Lower leg skin (tissue), 4 donors: ENCODE measurements around the gene TSEN15. TPM values are rescaled to one million over a fixed set of nuclear protein-coding genes. Genes with fewer than 3 reads are reported as not detected.

ENCODE experiments used
- DNase-seq, 2 donors: peaks; one replicate each; pipeline ENCODE4 v3.0.0-alpha.2; 2019; ENCODE audit warnings: low spot score in 2 of 2
- H3K4me3 ChIP-seq: fragments of 200-600 bp; sonication (generic); 2 replicates; pipeline ENCODE4 v1.5.1; 2017; ENCODE audit warnings: mild to moderate bottlenecking, low read depth; ENCODE audit not compliant: poor library complexity, severe bottlenecking
- POLR2A ChIP-seq, 2 donors: fragments of 450-650 bp; IDR thresholded peaks; one replicate each; pipeline ENCODE4 v1.6.1; 2016 to 2017; ENCODE audit warnings: antibody characterized with exemption in 2 of 2, mild to moderate bottlenecking in 1 of 2, moderate library complexity in 1 of 2
- WGBS, 2 donors: methylation state at CpG; one replicate each; pipeline ENCODE4 v1.1.5; 2018; 5-methylcytosine and 5-hydroxymethylcytosine counted together
- intact Hi-C: fragments of 100-400 bp; cut with DNase I; formaldehyde crosslinking; loops from one replicate; pipeline ENCODE4 v1.15.0; 2023; ENCODE audit warnings: low total_unique reads
- total RNA-seq, 4 donors: library from RNA; depleted of rRNA; stranded (reverse); fragments of >200 nt; gene quantifications; one replicate each; pipeline ENCODE4 v1.1.0, GENCODE V29; 2016
- TF ChIP-seq, protein P1 (sequence below), 3 donors: fragments of 450-650 bp; IDR thresholded peaks; one replicate each; pipeline ENCODE4 v1.5.1; 2016; ENCODE audit warnings: antibody characterized with exemption in 3 of 3, mild to moderate bottlenecking in 3 of 3, moderate library complexity in 2 of 3

Gene TSEN15
- total RNA-seq, 4 donors from 2014 or later, result 6.8 to 35.9 (median 12.8) TPM

DNA sequence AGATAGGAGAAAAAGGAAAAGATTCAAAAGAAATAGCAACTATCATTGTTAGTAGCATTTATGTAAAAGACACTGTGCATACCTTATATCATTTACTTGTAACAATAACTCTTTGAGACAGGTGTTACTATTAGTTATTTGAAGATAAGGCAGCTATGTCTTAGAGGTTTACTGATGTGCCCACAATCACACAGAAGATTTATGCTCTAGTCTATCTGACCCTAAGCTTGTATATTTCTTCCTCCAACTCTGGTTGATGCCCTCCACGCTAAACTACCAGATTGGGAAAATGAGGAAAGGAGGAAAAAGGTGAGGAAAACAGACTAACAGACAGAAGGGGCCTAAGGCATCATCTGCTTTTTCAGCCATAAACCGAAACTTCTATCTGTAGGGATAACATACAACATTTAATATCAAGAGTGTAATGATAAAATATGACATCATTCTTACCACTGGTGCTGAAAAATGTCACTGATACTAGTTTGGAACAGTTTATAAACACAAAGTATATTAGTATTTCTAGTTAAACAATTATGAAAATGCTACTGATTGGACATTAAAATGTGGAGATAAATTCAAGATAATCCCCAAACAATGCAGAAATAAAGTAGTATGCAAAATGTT, 19.1 kb upstream of the TSEN15 start:
- DNase-seq, result no peak
- 93 to 97% methylated on average over 2 of the region's 2 CpGs for WGBS, 2 donors
- TF ChIP-seq, protein P1, sequence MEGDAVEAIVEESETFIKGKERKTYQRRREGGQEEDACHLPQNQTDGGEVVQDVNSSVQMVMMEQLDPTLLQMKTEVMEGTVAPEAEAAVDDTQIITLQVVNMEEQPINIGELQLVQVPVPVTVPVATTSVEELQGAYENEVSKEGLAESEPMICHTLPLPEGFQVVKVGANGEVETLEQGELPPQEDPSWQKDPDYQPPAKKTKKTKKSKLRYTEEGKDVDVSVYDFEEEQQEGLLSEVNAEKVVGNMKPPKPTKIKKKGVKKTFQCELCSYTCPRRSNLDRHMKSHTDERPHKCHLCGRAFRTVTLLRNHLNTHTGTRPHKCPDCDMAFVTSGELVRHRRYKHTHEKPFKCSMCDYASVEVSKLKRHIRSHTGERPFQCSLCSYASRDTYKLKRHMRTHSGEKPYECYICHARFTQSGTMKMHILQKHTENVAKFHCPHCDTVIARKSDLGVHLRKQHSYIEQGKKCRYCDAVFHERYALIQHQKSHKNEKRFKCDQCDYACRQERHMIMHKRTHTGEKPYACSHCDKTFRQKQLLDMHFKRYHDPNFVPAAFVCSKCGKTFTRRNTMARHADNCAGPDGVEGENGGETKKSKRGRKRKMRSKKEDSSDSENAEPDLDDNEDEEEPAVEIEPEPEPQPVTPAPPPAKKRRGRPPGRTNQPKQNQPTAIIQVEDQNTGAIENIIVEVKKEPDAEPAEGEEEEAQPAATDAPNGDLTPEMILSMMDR (IDR thresholded peaks at IDR 0.05), result no peak
- no peak for TF ChIP-seq POLR2A (IDR thresholded peaks at IDR 0.05)
- H3K4me3 ChIP-seq, result no peak overlapping the region
- intact Hi-C loops, result no loop called here

DNA sequence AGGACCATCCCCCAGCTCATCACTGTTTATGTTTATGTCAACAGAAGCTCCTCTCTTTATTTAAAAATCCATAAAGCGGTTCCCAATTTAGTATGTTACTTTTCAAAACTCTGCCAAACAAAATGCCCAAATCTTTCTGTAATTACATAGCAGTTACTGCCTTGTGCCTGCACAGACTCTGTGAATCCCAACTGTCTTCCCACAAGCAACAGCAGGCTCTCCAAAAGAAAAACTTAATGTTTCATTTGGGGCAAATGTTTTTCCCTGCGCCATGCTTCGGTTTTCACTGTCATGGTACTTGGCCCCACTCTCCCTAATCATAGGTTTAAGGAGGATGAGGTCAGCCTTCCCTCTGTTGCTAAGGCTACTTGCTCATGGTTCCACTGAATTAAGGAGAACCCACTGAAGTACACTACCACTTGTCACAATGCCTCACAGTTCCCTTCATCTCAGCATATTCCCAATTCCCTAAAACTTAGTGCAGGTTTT, 18.6 kb upstream of the TSEN15 start:
- no peak overlapping the region for H3K4me3 ChIP-seq
- DNase-seq, result no peak
- WGBS, 2 donors, result 81 to 82% methylated on average over 3 of the region's 3 CpGs
- intact Hi-C loops, result no loop called here
- TF ChIP-seq POLR2A (IDR thresholded peaks at IDR 0.05), result no peak
- TF ChIP-seq, protein P1 (IDR thresholded peaks at IDR 0.05), result no peak

DNA sequence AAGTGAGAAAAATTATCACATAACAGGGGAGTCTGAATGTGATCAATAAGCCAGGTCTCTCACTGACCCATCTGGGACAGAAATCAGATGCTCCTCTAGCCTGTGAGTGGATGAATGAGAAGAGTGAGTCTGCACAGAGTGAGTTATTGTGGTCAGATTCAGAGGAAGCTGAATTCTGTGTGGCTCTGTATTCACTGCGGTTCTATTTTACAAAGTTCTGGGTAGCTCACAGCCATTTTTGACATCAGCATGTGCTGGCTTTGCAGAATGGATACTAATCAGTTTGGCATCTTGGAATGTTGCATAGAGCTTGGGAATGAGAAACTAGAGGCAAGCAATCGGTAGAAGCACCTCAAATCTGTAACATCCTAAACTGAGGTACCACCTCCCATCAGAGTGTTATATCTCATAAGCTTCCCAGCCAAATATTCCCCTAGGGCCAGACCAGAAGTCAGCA, 17.8 kb upstream of the TSEN15 start:
- no peak overlapping the region for H3K4me3 ChIP-seq
- no peak for TF ChIP-seq POLR2A (IDR thresholded peaks at IDR 0.05)
- TF ChIP-seq, protein P1 (IDR thresholded peaks at IDR 0.05), result no peak
- intact Hi-C loops, result no loop called here
- no peak for DNase-seq
- 62 to 70% methylated on average over 2 of the region's 2 CpGs for WGBS, 2 donors

DNA sequence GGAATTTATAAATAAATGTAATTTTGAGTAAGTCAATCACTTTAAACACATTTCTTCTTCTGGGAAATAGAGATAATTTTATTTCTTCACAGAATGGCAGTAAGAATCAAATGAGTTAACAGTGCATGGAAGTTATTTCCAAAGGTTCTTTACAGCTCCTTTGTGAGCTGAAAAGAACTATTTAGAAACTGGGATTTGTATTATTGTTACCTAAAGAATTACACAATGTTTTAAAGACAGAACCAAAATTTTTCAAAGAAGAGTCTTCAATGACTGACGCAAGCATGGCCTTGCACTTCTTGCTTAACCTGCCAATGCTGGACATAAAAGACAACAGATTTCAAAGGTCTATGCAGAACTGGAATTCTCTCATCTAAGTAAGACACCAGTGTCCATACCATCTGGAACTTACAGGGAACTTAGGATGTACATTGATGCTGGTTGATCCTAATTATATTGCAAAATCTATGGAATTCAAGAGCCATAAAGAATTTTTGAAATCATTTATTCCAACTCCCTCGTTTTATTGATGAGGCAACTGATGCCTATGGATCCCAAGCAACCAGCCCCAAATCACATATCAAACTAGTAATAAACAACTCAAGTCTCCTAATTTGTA, 16.7 kb upstream of the TSEN15 start:
- no peak for DNase-seq
- no peak for TF ChIP-seq POLR2A (IDR thresholded peaks at IDR 0.05)
- TF ChIP-seq, protein P1 (IDR thresholded peaks at IDR 0.05), result no peak
- H3K4me3 ChIP-seq, result no peak overlapping the region
- intact Hi-C loops, result no loop called here
- WGBS, 2 donors, result 97% methylated on average over 2 of the region's 2 CpGs

DNA sequence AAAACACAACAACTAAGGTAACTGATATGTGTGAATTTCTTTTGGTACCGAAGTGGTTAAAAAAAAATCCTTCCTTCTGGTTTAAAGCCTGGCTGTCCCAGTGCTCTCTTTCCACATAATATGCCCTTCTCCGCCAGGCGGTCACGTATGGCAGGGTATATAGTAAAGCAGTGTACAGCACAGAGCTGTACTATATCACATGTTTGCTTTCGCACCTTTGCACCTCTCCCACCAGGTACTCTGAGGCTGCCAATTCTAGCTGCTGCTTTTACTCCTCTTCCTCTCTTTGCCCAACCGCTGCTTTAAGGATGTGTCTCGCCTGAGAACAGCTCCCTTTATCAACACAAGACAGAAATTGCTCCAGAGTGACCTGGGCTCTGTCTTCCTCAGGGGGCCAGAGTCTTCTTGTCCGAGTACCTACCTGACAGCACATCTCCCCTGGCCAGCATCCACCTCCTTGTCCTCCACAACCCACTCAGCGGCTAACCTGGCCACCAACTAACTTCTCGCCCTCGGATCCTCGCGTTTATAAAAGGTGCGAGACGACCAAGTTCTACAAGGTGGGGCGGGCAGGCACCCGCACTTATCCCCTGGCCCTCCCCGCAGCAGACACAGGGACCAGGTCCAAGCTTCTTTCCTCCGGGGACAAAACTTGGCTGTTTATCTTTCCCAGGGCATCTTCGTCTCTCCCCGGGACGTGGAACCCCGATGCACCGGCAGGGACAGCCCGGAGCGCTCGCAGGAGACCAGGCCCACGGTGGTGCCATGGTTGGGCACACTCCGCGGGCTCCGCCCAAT, 15.6 kb upstream of the TSEN15 start:
- H3K4me3 ChIP-seq, result peak overlapping the region; percentile 57
- 27 to 34% methylated on average over 27 to 31 of the region's 31 CpGs for WGBS, 2 donors
- DNase-seq, result no peak
- no peak for TF ChIP-seq POLR2A (IDR thresholded peaks at IDR 0.05)
- TF ChIP-seq, protein P1 (IDR thresholded peaks at IDR 0.05), result no peak
- intact Hi-C loops, result no loop called here
